ENCODE data around the gene KCTD18. TPM values are rescaled to one million over a fixed set of nuclear protein-coding genes. Genes with fewer than 3 reads are reported as not detected.

Gene KCTD18
- polyA plus RNA-seq (2013, experiment 1 of 4) = 7.8 TPM
- polyA plus RNA-seq (2013, experiment 2 of 4) = 7.7 TPM
- polyA plus RNA-seq (2013, experiment 3 of 4) = 6.8 TPM
- 8.1 TPM for polyA plus RNA-seq (2013, experiment 4 of 4)

- Histone ChIP-seq H3K4me3 (ENCODE audit: insufficient read depth, low read depth, low read length) (peak within 1 kb of the TSS; percentile 84), H3K9me3 (ENCODE audit: control insufficient read depth, low read length) (no peaks in the 10 kb centered on the region), H3K4me1 (ENCODE audit: control insufficient read depth, insufficient read depth, low read length) (no peaks in the 10 kb centered on the region), H3K27me3 (ENCODE audit: control insufficient read depth, insufficient read depth, low read length, poor library complexity, severe bottlenecking) (peaks cover under 1% of the 10 kb centered on the region), H3K36me3 (ENCODE audit: control insufficient read depth, insufficient read depth, low read length) (no peaks in the 10 kb centered on the region), H3K27ac (ENCODE audit: insufficient read depth, low read depth, low read length, poor library complexity, severe bottlenecking) (no peak within 1 kb of the TSS)
- 3% methylated on average over 78 of the region's 78 CpGs for WGBS, 2 experiments
Measured at GRCh38 chr2:200509612-200510433, at the start of gene KCTD18. TSS of gene KCTD18 (minus strand) at chr2:200510068. CDS start at chr2:200507016, 3,052 bp downstream.

DNA sequence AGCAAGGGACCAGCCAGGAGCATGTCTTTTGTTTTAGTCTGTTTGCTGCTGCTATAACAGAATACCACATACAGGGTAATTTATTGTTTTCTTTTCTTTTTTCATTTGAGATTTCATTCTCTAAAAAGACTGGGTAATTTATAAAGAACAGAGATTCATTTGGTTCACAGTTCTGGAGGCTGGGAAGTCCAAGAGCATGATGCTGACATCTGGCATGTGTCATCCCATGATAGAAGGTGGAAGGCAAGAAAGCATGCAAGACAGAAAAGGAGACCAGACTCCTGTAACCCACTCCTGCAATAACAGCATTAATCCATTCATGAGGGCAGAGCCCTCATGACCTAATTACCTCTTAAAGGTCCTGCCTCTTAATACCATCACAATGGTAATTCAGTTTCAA is 30.9 kb upstream of the KCTD18 start:
- H3K27me3 ChIP-seq (ENCODE audit: control insufficient read depth, insufficient read depth, low read length, poor library complexity, severe bottlenecking) = no peaks in the 10 kb centered on the region
- H3K36me3 ChIP-seq (ENCODE audit: control insufficient read depth, insufficient read depth, low read length) = peaks cover 24% of the 10 kb centered on the region
- no peaks in the 10 kb centered on the region for H3K4me1 ChIP-seq (ENCODE audit: control insufficient read depth, insufficient read depth, low read length)

GRCh38 chr2:200538139-200538538 is 28.3 kb upstream of the KCTD18 start:
- Histone ChIP-seq H3K36me3 (ENCODE audit: control insufficient read depth, insufficient read depth, low read length) (peaks cover 20% of the 10 kb centered on the region), H3K4me3 (ENCODE audit: insufficient read depth, low read depth, low read length) (no peak overlapping the region), H3K27ac (ENCODE audit: insufficient read depth, low read depth, low read length, poor library complexity, severe bottlenecking) (no peak overlapping the region), H3K27me3 (ENCODE audit: control insufficient read depth, insufficient read depth, low read length, poor library complexity, severe bottlenecking) (no peaks in the 10 kb centered on the region), H3K4me1 (ENCODE audit: control insufficient read depth, insufficient read depth, low read length) (no peaks in the 10 kb centered on the region), H3K9me3 (ENCODE audit: control insufficient read depth, low read length) (no peaks in the 10 kb centered on the region)
- WGBS, 2 experiments = 90 to 93% methylated on average over 1 of the region's 1 CpG

More for the DNA sequence above, 30.9 kb upstream of the KCTD18 start:
- Histone ChIP-seq H3K9me3 (ENCODE audit: control insufficient read depth, low read length) (no peaks in the 10 kb centered on the region), H3K4me3 (ENCODE audit: insufficient read depth, low read depth, low read length) (no peak overlapping the region), H3K27ac (ENCODE audit: insufficient read depth, low read depth, low read length, poor library complexity, severe bottlenecking) (no peak overlapping the region)

- no peak overlapping the region for H3K27ac ChIP-seq (ENCODE audit: insufficient read depth, low read depth, low read length, poor library complexity, severe bottlenecking)
- no peak overlapping the region for H3K4me3 ChIP-seq (ENCODE audit: insufficient read depth, low read depth, low read length)
- peaks cover 8% of the 10 kb centered on the region for H3K36me3 ChIP-seq (ENCODE audit: control insufficient read depth, insufficient read depth, low read length)
- H3K9me3 ChIP-seq (ENCODE audit: control insufficient read depth, low read length) = no peaks in the 10 kb centered on the region
- no peaks in the 10 kb centered on the region for H3K27me3 ChIP-seq (ENCODE audit: control insufficient read depth, insufficient read depth, low read length, poor library complexity, severe bottlenecking)
- H3K4me1 ChIP-seq (ENCODE audit: control insufficient read depth, insufficient read depth, low read length) = no peaks in the 10 kb centered on the region
Measured at GRCh38 chr2:200534572-200534971, 24.7 kb upstream of the KCTD18 start.

GRCh38 chr2:200533754-200534153 is 23.9 kb upstream of the KCTD18 start:
- WGBS, 2 experiments = 93 to 95% methylated on average over 2 of the region's 2 CpGs
- Histone ChIP-seq H3K27me3 (ENCODE audit: control insufficient read depth, insufficient read depth, low read length, poor library complexity, severe bottlenecking) (no peaks in the 10 kb centered on the region), H3K4me1 (ENCODE audit: control insufficient read depth, insufficient read depth, low read length) (no peaks in the 10 kb centered on the region), H3K27ac (ENCODE audit: insufficient read depth, low read depth, low read length, poor library complexity, severe bottlenecking) (no peak overlapping the region), H3K36me3 (ENCODE audit: control insufficient read depth, insufficient read depth, low read length) (peaks cover 8% of the 10 kb centered on the region), H3K4me3 (ENCODE audit: insufficient read depth, low read depth, low read length) (no peak overlapping the region), H3K9me3 (ENCODE audit: control insufficient read depth, low read length) (no peaks in the 10 kb centered on the region)

GRCh38 chr2:200528228-200528627 is 18.4 kb upstream of the KCTD18 start:
- Histone ChIP-seq H3K4me3 (ENCODE audit: insufficient read depth, low read depth, low read length) (no peak overlapping the region), H3K4me1 (ENCODE audit: control insufficient read depth, insufficient read depth, low read length) (peaks cover 13% of the 10 kb centered on the region), H3K9me3 (ENCODE audit: control insufficient read depth, low read length) (no peaks in the 10 kb centered on the region), H3K36me3 (ENCODE audit: control insufficient read depth, insufficient read depth, low read length) (peaks cover 2% of the 10 kb centered on the region), H3K27me3 (ENCODE audit: control insufficient read depth, insufficient read depth, low read length, poor library complexity, severe bottlenecking) (peaks cover 9% of the 10 kb centered on the region), H3K27ac (ENCODE audit: insufficient read depth, low read depth, low read length, poor library complexity, severe bottlenecking) (no peak overlapping the region)
- WGBS, 2 experiments = 96 to 97% methylated on average over 2 of the region's 3 CpGs

DNA sequence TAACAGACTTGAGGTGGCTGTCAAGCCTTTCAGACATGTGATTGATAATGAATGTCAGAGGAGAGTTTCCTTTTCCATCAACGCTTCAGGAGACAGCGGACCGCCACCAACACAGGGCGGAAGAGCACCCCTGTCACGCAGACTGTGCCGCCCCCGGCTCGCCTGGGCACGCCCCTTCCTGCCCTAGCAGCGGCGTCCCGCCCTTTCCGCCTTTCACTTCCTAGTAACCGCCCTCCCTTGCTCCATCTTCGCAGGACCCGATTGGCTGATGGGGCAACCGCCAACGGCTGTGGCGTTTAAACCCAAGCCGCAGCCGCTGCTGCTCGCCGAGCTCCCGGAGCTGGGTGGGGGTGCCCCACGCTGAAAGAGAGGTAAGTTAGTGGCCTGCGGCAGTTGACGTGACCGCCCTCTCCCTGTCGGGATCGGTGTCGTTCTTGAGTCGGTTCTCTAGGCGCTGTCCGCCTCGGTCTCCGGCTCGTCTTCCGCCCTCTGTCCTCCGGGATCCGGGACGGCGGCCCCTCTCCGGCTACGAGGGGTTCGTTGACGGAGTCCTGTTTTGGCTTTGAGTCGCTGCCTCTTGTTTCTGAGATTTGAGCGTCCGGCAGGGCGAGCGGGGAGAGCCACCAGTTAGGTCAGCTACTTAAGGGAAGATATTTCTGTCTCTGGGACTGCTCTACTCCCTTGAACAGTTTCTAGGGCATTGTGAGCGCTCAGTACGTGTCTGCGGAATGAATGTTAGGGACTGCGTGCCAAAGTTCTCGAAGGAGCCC is 16.2 kb upstream of the KCTD18 start, which contains the start of gene SGO2:
Gene SGO2, plus strand, starts transcription at position 326 of the 770 bp plus-strand sequence. CDS start 6,769 bp downstream, outside the sequence.
- H3K9me3 ChIP-seq (ENCODE audit: control insufficient read depth, low read length) = no peaks in the 10 kb centered on the region
- whole genome bisulfite sequencing, 2 experiments = 0 to 1% methylated on average over 56 of the region's 56 CpGs
- peaks cover 29% of the 10 kb centered on the region for H3K27me3 ChIP-seq (ENCODE audit: control insufficient read depth, insufficient read depth, low read length, poor library complexity, severe bottlenecking)
- no peak within 1 kb of the TSS for H3K27ac ChIP-seq (ENCODE audit: insufficient read depth, low read depth, low read length, poor library complexity, severe bottlenecking)
- no peaks in the 10 kb centered on the region for H3K36me3 ChIP-seq (ENCODE audit: control insufficient read depth, insufficient read depth, low read length)
- peak within 1 kb of the TSS; percentile 63 for H3K4me3 ChIP-seq (ENCODE audit: insufficient read depth, low read depth, low read length)
- peaks cover 13% of the 10 kb centered on the region for H3K4me1 ChIP-seq (ENCODE audit: control insufficient read depth, insufficient read depth, low read length)

DNA sequence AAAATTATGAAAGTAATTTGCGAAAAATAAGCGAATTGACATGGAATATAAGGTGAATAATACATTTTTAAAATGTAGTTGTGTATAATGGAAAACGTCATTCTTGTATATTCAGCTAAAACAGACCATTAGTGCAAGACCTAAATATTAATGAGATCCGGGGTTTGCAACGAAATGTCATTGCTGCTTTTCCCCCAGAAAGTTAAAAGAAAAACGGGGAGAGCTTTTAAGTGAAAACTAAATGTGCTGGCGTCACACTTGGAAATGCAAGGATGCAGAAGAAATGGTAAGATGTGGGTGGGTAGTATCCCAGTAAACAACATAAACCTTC is 15.6 kb upstream of the KCTD18 start:
- Histone ChIP-seq H3K4me1 (ENCODE audit: control insufficient read depth, insufficient read depth, low read length) (peaks cover 13% of the 10 kb centered on the region), H3K36me3 (ENCODE audit: control insufficient read depth, insufficient read depth, low read length) (no peaks in the 10 kb centered on the region), H3K4me3 (ENCODE audit: insufficient read depth, low read depth, low read length) (peak overlapping the region; percentile 63), H3K27ac (ENCODE audit: insufficient read depth, low read depth, low read length, poor library complexity, severe bottlenecking) (no peak overlapping the region), H3K9me3 (ENCODE audit: control insufficient read depth, low read length) (no peaks in the 10 kb centered on the region), H3K27me3 (ENCODE audit: control insufficient read depth, insufficient read depth, low read length, poor library complexity, severe bottlenecking) (peaks cover 32% of the 10 kb centered on the region)
- 50 to 52% methylated on average over 7 of the region's 7 CpGs for WGBS, 2 experiments

DNA sequence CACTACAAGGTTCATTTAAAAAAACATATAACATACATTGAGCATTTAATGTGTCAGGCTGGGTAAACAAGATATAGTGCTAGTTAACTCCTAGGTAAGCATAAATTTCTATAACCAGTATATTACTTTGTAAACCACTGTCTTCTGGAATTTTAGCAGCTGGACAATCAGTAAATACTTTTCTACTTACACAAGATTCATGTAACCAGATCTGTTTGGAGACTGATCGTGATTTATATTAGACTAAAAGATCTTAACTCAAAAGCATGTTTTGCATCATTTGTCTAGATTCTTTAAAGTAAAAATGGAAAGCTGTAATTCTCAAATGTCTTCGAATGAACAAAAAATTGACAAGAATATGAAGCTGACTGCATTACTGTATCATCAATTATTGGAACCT is 15.2 kb upstream of the KCTD18 start:
- Histone ChIP-seq H3K27ac (ENCODE audit: insufficient read depth, low read depth, low read length, poor library complexity, severe bottlenecking) (no peak overlapping the region), H3K36me3 (ENCODE audit: control insufficient read depth, insufficient read depth, low read length) (no peaks in the 10 kb centered on the region), H3K4me3 (ENCODE audit: insufficient read depth, low read depth, low read length) (no peak overlapping the region), H3K9me3 (ENCODE audit: control insufficient read depth, low read length) (no peaks in the 10 kb centered on the region), H3K27me3 (ENCODE audit: control insufficient read depth, insufficient read depth, low read length, poor library complexity, severe bottlenecking) (peaks cover 37% of the 10 kb centered on the region), H3K4me1 (ENCODE audit: control insufficient read depth, insufficient read depth, low read length) (peaks cover 13% of the 10 kb centered on the region)
- WGBS, 2 experiments = 100% methylated on average over 1 to 2 of the region's 2 CpGs

DNA sequence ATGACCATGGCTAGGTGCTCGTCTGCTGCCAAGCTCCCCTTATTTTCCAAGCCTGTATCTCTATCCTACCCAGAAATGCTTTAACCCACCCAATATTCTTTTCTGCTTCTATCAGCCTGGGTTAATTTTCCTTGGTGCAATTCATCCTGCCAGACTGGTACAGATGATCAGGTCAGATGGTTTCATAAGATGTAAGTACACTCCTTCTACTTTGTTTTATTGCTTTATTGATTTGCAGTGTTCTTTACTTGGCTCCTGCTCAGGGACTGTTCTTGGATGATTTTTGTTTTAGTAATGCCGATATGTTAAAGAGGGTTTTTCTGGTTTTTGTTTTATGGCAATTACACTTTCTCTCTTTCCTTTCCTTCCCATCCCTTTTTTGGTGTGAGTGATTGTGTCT is 13.7 kb upstream of the KCTD18 start:
- H3K36me3 ChIP-seq (ENCODE audit: control insufficient read depth, insufficient read depth, low read length) = no peaks in the 10 kb centered on the region
- H3K4me1 ChIP-seq (ENCODE audit: control insufficient read depth, insufficient read depth, low read length) = peaks cover 13% of the 10 kb centered on the region
- peaks cover 41% of the 10 kb centered on the region for H3K27me3 ChIP-seq (ENCODE audit: control insufficient read depth, insufficient read depth, low read length, poor library complexity, severe bottlenecking)
- H3K27ac ChIP-seq (ENCODE audit: insufficient read depth, low read depth, low read length, poor library complexity, severe bottlenecking) = no peak overlapping the region
- WGBS, 2 experiments = 87 to 88% methylated on average over 1 of the region's 2 CpGs
- no peak overlapping the region for H3K4me3 ChIP-seq (ENCODE audit: insufficient read depth, low read depth, low read length)
- H3K9me3 ChIP-seq (ENCODE audit: control insufficient read depth, low read length) = no peaks in the 10 kb centered on the region

All from ectodermal cell (in vitro differentiated cells).